Measurements from ENCODE around the gene RAB11FIP5.

DNA sequence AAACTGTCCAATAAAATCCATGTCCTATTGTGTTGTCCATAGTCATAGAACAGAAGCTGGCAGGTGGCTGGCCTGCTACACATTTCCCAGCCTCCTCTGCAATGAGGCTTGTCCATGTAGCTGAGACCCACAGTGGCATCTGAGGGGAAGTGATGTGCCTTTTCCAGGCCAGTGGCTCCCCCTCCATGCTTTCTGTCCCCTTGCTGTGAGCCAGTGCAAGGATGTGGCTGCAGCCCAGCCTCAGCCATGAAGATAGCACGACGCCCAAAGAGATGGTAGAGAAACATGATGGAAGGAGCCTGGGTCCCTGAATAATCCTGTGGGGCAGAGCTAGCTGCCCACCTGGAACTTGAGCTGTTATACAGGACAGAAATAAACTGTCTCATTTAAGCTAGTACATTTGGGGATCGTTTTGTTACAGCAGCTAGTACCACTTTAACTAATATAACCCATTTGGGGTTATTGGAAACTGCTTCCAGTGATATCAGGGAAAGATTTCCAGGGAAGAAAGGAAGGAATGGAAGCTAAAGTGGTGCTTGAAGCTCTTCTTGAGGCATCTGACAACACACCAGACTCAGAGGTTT lies 81.6 kb downstream of the RAB11FIP5 start:
- TF ChIP-seq, protein P1, sequence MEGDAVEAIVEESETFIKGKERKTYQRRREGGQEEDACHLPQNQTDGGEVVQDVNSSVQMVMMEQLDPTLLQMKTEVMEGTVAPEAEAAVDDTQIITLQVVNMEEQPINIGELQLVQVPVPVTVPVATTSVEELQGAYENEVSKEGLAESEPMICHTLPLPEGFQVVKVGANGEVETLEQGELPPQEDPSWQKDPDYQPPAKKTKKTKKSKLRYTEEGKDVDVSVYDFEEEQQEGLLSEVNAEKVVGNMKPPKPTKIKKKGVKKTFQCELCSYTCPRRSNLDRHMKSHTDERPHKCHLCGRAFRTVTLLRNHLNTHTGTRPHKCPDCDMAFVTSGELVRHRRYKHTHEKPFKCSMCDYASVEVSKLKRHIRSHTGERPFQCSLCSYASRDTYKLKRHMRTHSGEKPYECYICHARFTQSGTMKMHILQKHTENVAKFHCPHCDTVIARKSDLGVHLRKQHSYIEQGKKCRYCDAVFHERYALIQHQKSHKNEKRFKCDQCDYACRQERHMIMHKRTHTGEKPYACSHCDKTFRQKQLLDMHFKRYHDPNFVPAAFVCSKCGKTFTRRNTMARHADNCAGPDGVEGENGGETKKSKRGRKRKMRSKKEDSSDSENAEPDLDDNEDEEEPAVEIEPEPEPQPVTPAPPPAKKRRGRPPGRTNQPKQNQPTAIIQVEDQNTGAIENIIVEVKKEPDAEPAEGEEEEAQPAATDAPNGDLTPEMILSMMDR (IDR thresholded peaks at IDR 0.05 in 4 of 5, conservative IDR thresholded peaks at IDR 0.05 in 1 of 5) = no peak
- TF ChIP-seq POLR2A (IDR thresholded peaks at IDR 0.05) = no peak
